ENCODE data around the gene ADAMTS12.

The ADAMTS12 gene

GRCh38 chr5:33536802-33537201, 355.0 kb downstream of the ADAMTS12 start:
- Histone ChIP-seq H3K9me3 (ENCODE audit: control insufficient read depth, low read length) (no peaks in the 10 kb centered on the region), H3K27me3 (ENCODE audit: control insufficient read depth in 1 of 2, insufficient read depth in 1 of 2, low read length in 2 of 2) (no peaks in the 10 kb centered on the region), H2AFZ (ENCODE audit: low read depth, low read length) (no peak overlapping the region), H4K8ac (ENCODE audit: low read length) (no peak overlapping the region), H3K14ac (ENCODE audit: low read length in 2 of 2) (no peak overlapping the region), H3K9ac (ENCODE audit: low read length) (no peak overlapping the region), H3K4ac (ENCODE audit: low read depth in 1 of 2, low read length in 2 of 2) (no peak overlapping the region), H3K18ac (ENCODE audit: low read depth in 1 of 2, low read length in 2 of 2) (no peak overlapping the region), H2AK5ac (ENCODE audit: low read length, severe bottlenecking) (no peak overlapping the region), H3K27ac (ENCODE audit: low read length, poor library complexity, severe bottlenecking) (no peak overlapping the region), H3K23ac (ENCODE audit: low read length in 2 of 2) (no peak overlapping the region), H2BK5ac (ENCODE audit: low read depth, low read length, poor library complexity, severe bottlenecking) (no peak overlapping the region), H3K79me1 (replicated peaks; ENCODE audit: low read length, poor library complexity, severe bottlenecking) (peaks cover 11% of the 10 kb centered on the region), H2BK120ac (ENCODE audit: low read depth, low read length) (no peak overlapping the region), H3K4me3 (ENCODE audit: insufficient read depth in 1 of 2, low read depth in 1 of 2, low read length in 2 of 2) (no peak overlapping the region), H2BK12ac (ENCODE audit: low read length in 2 of 2) (no peak overlapping the region), H2BK15ac (ENCODE audit: low read depth, poor library complexity, severe bottlenecking) (no peak overlapping the region), H3K36me3 (ENCODE audit: control insufficient read depth in 1 of 2, insufficient read depth in 2 of 2, low read depth in 1 of 2, low read length in 2 of 2) (peaks cover 11 to 57% of the 10 kb centered on the region in 2 experiments), H4K91ac (ENCODE audit: low read length) (no peak overlapping the region), H3K4me2 (ENCODE audit: low read length, poor library complexity, severe bottlenecking) (no peak overlapping the region), H3K4me1 (ENCODE audit: control insufficient read depth, insufficient read depth, low read depth, low read length) (no peaks in the 10 kb centered on the region)
- no CpG with 5 or more reads among the region's 1 CpG for WGBS
- no peak for DNase-seq

GRCh38 chr5:33531824-33532223, 360.0 kb downstream of the ADAMTS12 start:
- Histone ChIP-seq H2BK120ac (ENCODE audit: low read depth, low read length) (no peak overlapping the region), H3K4me1 (ENCODE audit: control insufficient read depth, insufficient read depth, low read depth, low read length) (no peaks in the 10 kb centered on the region)
- WGBS, result 85% methylated on average over 3 of the region's 4 CpGs

GRCh38 chr5:33531037-33531298, 360.8 kb downstream of the ADAMTS12 start:
- H3K4me3 ChIP-seq (ENCODE audit: insufficient read depth in 1 of 2, low read depth in 1 of 2, low read length in 2 of 2), result no peak overlapping the region
- no peak overlapping the region for H4K91ac ChIP-seq (ENCODE audit: low read length)
- H3K27me3 ChIP-seq (ENCODE audit: control insufficient read depth in 1 of 2, insufficient read depth in 1 of 2, low read length in 2 of 2), result no peaks in the 10 kb centered on the region
- no peak overlapping the region for H3K14ac ChIP-seq (ENCODE audit: low read length in 2 of 2)
- no peak overlapping the region for H3K23ac ChIP-seq (ENCODE audit: low read length in 2 of 2)
- DNase-seq, result no peak
- no peak overlapping the region for H2AK5ac ChIP-seq (ENCODE audit: low read length, severe bottlenecking)
- no peak overlapping the region for H3K27ac ChIP-seq (ENCODE audit: low read length, poor library complexity, severe bottlenecking)
- WGBS, result 98% methylated on average over 3 of the region's 3 CpGs
- peaks cover 24 to 82% of the 10 kb centered on the region in 2 experiments for H3K36me3 ChIP-seq (ENCODE audit: control insufficient read depth in 1 of 2, insufficient read depth in 2 of 2, low read depth in 1 of 2, low read length in 2 of 2)
- H3K18ac ChIP-seq (ENCODE audit: low read depth in 1 of 2, low read length in 2 of 2), result no peak overlapping the region
- no peak overlapping the region for H2BK5ac ChIP-seq (ENCODE audit: low read depth, low read length, poor library complexity, severe bottlenecking)
- no peak overlapping the region for H3K4me2 ChIP-seq (ENCODE audit: low read length, poor library complexity, severe bottlenecking)
- H3K9me3 ChIP-seq (ENCODE audit: control insufficient read depth, low read length), result no peaks in the 10 kb centered on the region
- no peak overlapping the region for H3K9ac ChIP-seq (ENCODE audit: low read length)
- no peak overlapping the region for H2BK120ac ChIP-seq (ENCODE audit: low read depth, low read length)
- no peak overlapping the region for H3K4ac ChIP-seq (ENCODE audit: low read depth in 1 of 2, low read length in 2 of 2)
- no peaks in the 10 kb centered on the region for H3K4me1 ChIP-seq (ENCODE audit: control insufficient read depth, insufficient read depth, low read depth, low read length)
- no peak overlapping the region for H2BK12ac ChIP-seq (ENCODE audit: low read length in 2 of 2)
- no peak overlapping the region for H2BK15ac ChIP-seq (ENCODE audit: low read depth, poor library complexity, severe bottlenecking)
- H4K8ac ChIP-seq (ENCODE audit: low read length), result no peak overlapping the region
- H2AFZ ChIP-seq (ENCODE audit: low read depth, low read length), result no peak overlapping the region
- peaks cover 7% of the 10 kb centered on the region for H3K79me1 ChIP-seq (replicated peaks; ENCODE audit: low read length, poor library complexity, severe bottlenecking)

More at GRCh38 chr5:33531824-33532223, 360.0 kb downstream of the ADAMTS12 start:
- H2AFZ ChIP-seq (ENCODE audit: low read depth, low read length), result no peak overlapping the region
- no peak overlapping the region for H2BK5ac ChIP-seq (ENCODE audit: low read depth, low read length, poor library complexity, severe bottlenecking)
- H3K4ac ChIP-seq (ENCODE audit: low read depth in 1 of 2, low read length in 2 of 2), result no peak overlapping the region
- H3K4me2 ChIP-seq (ENCODE audit: low read length, poor library complexity, severe bottlenecking), result no peak overlapping the region
- H3K27me3 ChIP-seq (ENCODE audit: control insufficient read depth in 1 of 2, insufficient read depth in 1 of 2, low read length in 2 of 2), result no peaks in the 10 kb centered on the region
- no peak for DNase-seq
- H3K23ac ChIP-seq (ENCODE audit: low read length in 2 of 2), result no peak overlapping the region
- no peak overlapping the region for H3K4me3 ChIP-seq (ENCODE audit: insufficient read depth in 1 of 2, low read depth in 1 of 2, low read length in 2 of 2)
- H3K27ac ChIP-seq (ENCODE audit: low read length, poor library complexity, severe bottlenecking), result no peak overlapping the region
- no peak overlapping the region for H2BK15ac ChIP-seq (ENCODE audit: low read depth, poor library complexity, severe bottlenecking)
- H3K9me3 ChIP-seq (ENCODE audit: control insufficient read depth, low read length), result no peaks in the 10 kb centered on the region
- no peak overlapping the region for H2BK12ac ChIP-seq (ENCODE audit: low read length in 2 of 2)
- no peak overlapping the region for H3K14ac ChIP-seq (ENCODE audit: low read length in 2 of 2)
- H3K9ac ChIP-seq (ENCODE audit: low read length), result no peak overlapping the region
- no peak overlapping the region for H3K18ac ChIP-seq (ENCODE audit: low read depth in 1 of 2, low read length in 2 of 2)
- no peak overlapping the region for H4K91ac ChIP-seq (ENCODE audit: low read length)
- peaks cover 10% of the 10 kb centered on the region for H3K79me1 ChIP-seq (replicated peaks; ENCODE audit: low read length, poor library complexity, severe bottlenecking)
- no peak overlapping the region for H4K8ac ChIP-seq (ENCODE audit: low read length)
- H2AK5ac ChIP-seq (ENCODE audit: low read length, severe bottlenecking), result no peak overlapping the region
- peaks cover 23 to 73% of the 10 kb centered on the region in 2 experiments for H3K36me3 ChIP-seq (ENCODE audit: control insufficient read depth in 1 of 2, insufficient read depth in 2 of 2, low read depth in 1 of 2, low read length in 2 of 2)

- Histone ChIP-seq H3K23ac (ENCODE audit: low read length in 2 of 2) (no peak overlapping the region), H3K9ac (ENCODE audit: low read length) (no peak overlapping the region), H3K4ac (ENCODE audit: low read depth in 1 of 2, low read length in 2 of 2) (no peak overlapping the region), H3K9me3 (ENCODE audit: control insufficient read depth, low read length) (no peaks in the 10 kb centered on the region), H4K91ac (ENCODE audit: low read length) (no peak overlapping the region), H3K14ac (ENCODE audit: low read length in 2 of 2) (no peak overlapping the region), H3K4me1 (ENCODE audit: control insufficient read depth, insufficient read depth, low read depth, low read length) (no peaks in the 10 kb centered on the region), H3K27ac (ENCODE audit: low read length, poor library complexity, severe bottlenecking) (no peak overlapping the region), H2AFZ (ENCODE audit: low read depth, low read length) (no peak overlapping the region), H2BK15ac (ENCODE audit: low read depth, poor library complexity, severe bottlenecking) (no peak overlapping the region), H2BK120ac (ENCODE audit: low read depth, low read length) (no peak overlapping the region), H2AK5ac (ENCODE audit: low read length, severe bottlenecking) (no peak overlapping the region), H2BK5ac (ENCODE audit: low read depth, low read length, poor library complexity, severe bottlenecking) (no peak overlapping the region), H3K79me1 (replicated peaks; ENCODE audit: low read length, poor library complexity, severe bottlenecking) (peaks cover 4% of the 10 kb centered on the region), H3K4me3 (ENCODE audit: insufficient read depth in 1 of 2, low read depth in 1 of 2, low read length in 2 of 2) (no peak overlapping the region), H2BK12ac (ENCODE audit: low read length in 2 of 2) (no peak overlapping the region), H3K27me3 (ENCODE audit: control insufficient read depth in 1 of 2, insufficient read depth in 1 of 2, low read length in 2 of 2) (no peaks in the 10 kb centered on the region), H3K4me2 (ENCODE audit: low read length, poor library complexity, severe bottlenecking) (no peak overlapping the region), H3K36me3 (ENCODE audit: control insufficient read depth in 1 of 2, insufficient read depth in 2 of 2, low read depth in 1 of 2, low read length in 2 of 2) (peaks cover 21 to 83% of the 10 kb centered on the region in 2 experiments), H3K18ac (ENCODE audit: low read depth in 1 of 2, low read length in 2 of 2) (no peak overlapping the region), H4K8ac (ENCODE audit: low read length) (no peak overlapping the region)
- WGBS, result 93% methylated on average over 9 of the region's 10 CpGs
- DNase-seq, result no peak
These were observed 361.4 kb downstream of the ADAMTS12 start for GRCh38 chr5:33530183-33531036.

Measured in mesenchymal stem cell (in vitro differentiated cells and primary cell).